ENCODE data around the gene PDE6B.
A peak's percentile ranks its signal among the peaks of the same experiment; 100 is the strongest.
"Not testable (repeated sequence)": the region's sequence is repeated elsewhere in the genome, so short reads cannot be mapped to it uniquely, and the experiment has no call there.

Gene PDE6B

GRCh38 chr4:687048-687970, 61.9 kb downstream of the PDE6B start:
- no peak for DNase-seq

- DNase-seq = no peak
These were observed 62.8 kb downstream of the PDE6B start for GRCh38 chr4:687971-688853.

GRCh38 chr4:688854-689681, 63.7 kb downstream of the PDE6B start, which contains the start of gene SLC49A3:
Gene SLC49A3 (minus strand): TSS chr4:689151. CDS start chr4:689127, 24 bp downstream.
- DNase-seq = no peak

DNA sequence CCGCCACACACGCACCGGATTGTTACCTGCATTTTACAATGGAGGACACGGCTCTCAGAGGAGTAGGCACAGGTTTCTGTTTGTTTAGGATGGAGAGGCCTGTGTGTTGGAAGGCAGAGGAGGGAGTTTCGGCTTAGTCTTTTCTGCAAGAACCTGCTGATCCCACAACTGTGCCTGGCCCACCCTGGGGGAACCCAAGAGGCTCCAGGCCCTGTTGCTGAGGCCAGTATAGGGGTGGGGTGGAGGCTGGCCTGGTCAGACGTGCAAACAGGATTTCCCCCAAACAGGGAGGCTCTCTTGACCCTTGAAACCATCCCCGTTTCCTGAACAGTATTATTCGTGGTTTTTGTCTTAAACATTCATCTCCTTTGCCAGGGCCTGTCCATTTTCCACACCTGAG, 64.3 kb downstream of the PDE6B start:
- DNase-seq = no peak

- no peak for DNase-seq
These were observed 67.6 kb downstream of the PDE6B start for GRCh38 chr4:692771-693554.

GRCh38 chr4:694341-694940, 69.1 kb downstream of the PDE6B start:
- DNase-seq = not testable (repeated sequence)

DNA sequence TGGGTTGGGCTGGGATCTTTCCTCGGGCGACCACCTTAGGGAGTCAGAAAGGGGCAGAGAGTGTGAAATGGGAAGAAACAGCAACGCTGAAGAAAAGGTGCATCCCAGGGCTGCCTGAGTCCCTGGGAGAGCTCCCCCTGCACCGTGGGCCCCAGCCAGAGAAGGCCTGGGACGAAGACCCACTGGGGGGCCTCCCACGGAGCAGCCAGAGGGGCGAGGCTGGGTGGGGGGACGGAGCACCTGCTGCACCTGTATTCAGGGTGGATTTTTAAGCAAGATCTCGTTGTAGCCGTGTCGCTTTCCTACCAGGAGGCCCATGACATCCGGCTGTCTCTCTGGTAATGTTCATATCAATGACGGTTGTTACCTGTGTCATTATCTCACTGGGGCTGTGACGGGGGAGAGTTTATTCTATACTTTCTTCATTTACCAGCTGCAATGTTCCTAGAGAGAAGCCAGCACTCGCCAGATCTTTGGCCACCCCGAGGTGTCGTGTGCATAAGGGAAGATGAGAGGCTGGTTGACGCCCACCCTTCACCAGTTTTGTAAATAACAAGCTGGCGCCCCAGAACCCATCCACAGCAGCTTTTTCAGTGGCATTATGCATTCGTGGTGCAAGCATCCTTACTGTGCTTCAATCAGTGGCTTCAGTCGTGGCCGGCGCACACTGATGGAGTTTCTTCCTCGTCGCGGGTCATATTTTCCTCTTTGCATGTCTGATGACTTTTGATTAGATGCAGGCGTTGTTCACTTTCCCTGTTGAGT, 74.6 kb downstream of the PDE6B start:
- no peak for DNase-seq

DNA sequence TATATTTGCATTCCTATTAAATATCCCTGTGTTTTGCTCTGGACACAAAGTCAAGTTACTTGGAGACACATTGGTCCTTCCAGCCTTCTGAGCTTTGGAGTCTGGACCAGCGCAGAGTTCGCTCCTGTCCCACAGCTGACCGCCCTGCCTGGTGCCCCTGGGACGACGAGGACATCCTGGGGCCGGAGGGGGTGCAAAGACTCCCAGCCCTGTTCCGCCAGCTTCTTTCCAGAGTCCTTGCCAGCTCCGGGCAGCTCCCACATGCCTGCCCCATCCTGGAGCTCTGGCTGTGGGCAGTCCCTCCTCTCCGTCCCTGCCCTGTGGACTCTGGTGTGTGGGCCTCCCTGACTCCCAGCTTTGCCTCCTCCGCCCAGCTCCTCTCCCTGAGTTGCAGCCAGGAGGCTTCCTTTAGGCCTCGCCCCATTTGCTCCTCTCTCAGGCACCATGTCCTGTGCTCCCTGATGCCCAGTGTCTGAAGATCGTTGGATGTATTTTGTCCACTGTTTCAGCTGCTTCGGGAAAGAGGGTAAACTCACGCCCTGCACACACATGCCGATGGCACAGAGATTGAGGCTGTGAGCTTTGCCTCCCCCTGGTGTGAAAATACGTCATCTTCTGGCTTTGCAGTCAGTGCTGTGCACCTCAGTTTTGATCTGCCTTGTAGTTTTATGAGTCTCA, 75.4 kb downstream of the PDE6B start:
- DNase-seq = no peak

DNA sequence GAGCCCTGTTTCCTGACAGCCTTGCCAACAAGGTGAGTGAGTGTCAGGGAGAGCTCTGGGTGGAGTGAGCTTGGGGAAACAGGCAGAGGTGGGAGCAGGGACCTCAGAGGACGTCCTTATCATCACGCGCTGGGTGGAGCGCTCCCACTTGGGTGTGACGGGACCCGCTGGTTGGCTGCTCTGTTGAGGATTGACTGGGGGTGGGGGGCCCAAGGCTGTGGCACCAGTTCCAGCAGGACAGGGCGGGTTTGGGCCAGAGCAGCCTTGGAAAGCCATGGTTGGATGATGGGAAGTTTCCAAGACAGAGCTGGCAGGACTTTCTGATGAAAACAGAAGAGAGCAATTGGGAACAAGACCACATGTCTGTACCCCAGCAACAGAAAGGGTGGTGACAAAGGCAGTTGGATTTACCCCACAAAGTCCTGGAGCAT, 77.3 kb downstream of the PDE6B start:
- DNase-seq = no peak

DNA sequence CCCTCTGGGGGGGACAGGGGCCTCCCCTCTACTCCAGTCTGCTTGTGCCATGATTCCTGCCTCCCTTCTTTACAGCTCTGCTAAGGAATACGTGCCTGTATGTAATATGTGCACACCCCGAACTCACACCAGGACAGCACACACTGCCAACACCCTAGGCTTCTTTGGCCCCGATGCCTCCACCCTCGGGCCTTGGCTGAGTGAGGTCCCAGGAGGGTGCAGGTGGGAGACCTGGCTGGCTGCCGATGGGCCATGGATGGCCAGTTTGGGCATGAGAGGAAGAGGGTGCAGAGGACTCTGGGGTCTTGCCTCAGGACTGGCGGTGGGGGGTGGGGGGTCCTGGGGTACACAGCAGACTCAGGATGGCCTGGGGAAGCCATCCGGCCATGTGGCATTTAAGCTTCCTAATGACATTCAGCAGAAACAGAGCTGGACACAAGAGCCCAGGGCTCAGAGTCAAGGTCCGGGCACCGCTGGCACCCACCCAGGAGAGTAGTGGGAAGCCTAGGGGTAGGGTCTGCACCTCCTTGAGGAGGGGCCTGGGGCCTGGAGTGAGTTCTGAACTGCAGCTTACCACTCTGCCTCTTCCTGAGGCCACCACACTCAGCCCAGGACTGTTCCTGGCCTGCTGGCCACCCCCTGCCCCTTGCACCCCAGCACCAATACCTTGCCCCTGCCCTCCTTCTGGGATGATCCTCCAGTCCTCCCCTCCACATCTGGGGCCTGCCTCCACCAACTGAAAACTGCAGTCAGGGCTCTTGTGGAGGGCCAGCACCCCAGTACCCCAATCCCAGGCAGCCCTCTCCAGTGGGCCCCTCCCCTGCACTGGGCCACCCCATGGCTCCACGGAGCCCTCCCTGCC, 78.2 kb downstream of the PDE6B start:
- no peak for DNase-seq

GRCh38 chr4:704198-704891, 79.0 kb downstream of the PDE6B start:
- no peak for DNase-seq

GRCh38 chr4:704971-705277, 79.6 kb downstream of the PDE6B start:
- DNase-seq = no peak

DNA sequence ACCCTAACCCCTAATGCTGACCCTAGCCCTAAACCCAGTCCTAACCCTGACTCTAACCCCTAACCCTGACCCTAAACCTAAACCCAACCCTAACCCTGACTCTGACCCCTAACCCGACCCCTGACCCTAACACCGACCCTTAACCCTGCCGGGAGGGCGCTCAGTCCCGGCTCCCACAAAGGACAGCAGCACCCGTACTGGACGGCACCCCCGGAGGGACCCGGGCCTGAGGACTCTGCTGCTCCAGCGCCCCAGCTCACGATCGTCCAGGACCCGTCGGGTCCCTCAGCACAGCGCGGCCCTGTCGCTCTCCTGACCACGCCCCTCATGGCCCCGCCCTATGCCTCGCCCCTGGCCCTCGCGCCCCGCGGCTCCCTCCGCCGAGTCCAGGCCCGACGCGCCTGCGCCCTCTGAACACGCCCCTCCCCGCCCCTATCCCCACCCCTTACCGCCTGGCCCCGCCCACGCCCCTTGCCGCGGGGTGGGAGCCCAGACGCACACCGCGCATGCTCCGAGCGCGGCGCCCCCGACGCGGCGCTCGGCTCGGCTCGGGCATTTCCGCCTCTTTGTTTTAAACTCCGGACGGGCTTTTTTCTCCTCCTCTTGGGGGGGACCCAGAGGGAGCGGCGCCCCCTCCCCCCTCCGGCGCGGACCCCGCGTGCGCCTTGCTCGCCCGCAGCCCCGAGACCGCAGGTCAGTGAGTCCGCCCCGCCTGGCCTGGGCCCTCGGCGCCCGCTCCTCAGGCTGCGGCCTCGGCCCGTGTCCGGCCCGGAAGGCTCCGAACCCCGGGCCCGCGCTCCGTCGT, 80.1 kb downstream of the PDE6B start, which contains the start of gene PCGF3:
PCGF3 (plus strand) TSS at position 555 of the 805 bp plus-strand sequence. CDS start 27,849 bp downstream, outside the sequence.
- peak; percentile 99 for DNase-seq

DNA sequence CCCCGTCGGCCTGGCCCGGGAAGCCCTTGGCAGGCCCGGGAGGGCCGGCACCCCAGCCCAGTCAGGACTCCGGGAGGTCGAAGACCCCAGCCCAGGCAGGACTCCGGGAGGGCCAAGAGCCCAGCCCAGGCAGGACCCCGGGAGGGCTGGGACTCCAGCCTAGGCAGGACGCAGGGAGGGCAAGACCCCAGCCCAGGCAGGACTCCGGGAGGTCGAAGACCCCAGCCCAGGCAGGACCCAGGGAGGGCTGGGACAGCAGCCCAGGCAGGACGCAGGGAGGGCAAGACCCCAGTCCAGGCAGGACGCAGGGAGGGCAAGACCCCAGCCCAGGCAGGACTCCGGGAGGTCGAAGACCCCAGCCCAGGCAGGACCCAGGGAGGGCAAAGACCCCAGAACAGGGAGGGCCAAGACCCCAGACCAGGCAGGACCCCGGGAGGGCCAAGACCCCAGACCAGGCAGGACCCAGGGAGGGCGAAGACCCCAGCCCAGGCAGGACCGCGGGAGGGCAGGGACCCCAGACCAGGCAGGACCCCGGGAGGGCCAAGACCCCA, 80.8 kb downstream of the PDE6B start:
- not testable (repeated sequence) for DNase-seq

DNA sequence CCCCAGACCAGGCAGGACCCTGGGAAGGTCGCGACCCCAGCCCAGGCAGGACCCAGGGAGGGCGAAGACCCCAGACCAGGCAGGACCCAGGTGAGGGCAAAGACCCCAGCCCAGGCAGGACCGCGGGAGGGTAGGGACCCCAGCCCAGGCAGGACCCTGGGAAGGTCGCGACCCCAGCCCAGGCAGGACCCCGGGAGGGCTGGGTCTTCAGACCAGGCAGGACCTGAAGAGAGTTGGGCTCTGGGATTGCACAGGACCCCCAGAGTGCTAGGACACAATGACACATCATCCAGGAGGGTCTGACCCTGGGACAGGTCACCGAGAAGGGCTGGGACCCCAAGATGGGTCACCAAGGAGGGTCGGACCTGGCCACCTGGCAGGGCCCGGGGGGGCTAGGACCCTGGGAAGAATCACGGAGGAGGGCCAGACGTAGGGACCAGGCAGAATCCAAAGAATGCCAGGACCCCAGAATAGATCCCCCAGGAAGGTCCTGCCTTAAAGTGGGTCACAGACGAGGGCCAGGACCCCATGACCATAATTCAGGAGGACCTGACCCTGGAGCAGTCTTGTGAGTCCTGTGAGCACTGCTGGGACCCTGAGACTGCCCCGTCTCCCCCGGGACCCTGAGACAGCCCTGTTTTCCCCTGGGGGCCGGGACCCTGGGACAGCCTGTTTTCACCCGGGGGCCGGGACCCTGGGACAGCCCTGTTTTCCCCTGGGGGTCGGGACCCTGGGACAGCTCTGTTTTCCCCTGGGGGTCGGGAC, 81.6 kb downstream of the PDE6B start:
- DNase-seq = no peak

GRCh38 chr4:707929-708630, 82.7 kb downstream of the PDE6B start:
- no peak for DNase-seq

Data from stimulated activated CD8-positive, alpha-beta memory T cell treated with anti-CD3 and anti-CD28 coated beads, Interleukin-4, amount 100 ng/mL, for 48 hours (primary cell).